ENCODE results near the gene CDH15. TPM values are rescaled to one million over a fixed set of nuclear protein-coding genes. Genes with fewer than 3 reads are reported as not detected.

CDH15 gene
- total and polyA plus RNA-seq, 11 donors, result 0.16 to 0.32 (median 0.18) TPM; not detected in 8

- ATAC-seq (no peak), DNase-seq (no peak)
- peaks cover 0 to 19% (median 12%) of the 10 kb centered on the region in 12 donors for H3K4me1 ChIP-seq
- H3K27me3 ChIP-seq, result peaks cover 4 to 59% (median 29%) of the 10 kb centered on the region in 9 donors
- 65 to 72% (median 69%) methylated on average over 7 to 18 of the region's 18 CpGs for WGBS, 4 donors
- no peak overlapping the region for H3K27ac ChIP-seq
- intact Hi-C loops (cut with DNase I), result loop anchor here (1.0 to 10.0 kb wide), 10 partner anchors 224 to 430 kb away; partner anchors contain the start of gene APRT (in 4 of the 10)
- no peak overlapping the region for H3K4me3 ChIP-seq
- no peaks in the 10 kb centered on the region for H3K9me3 ChIP-seq
- no peaks in the 10 kb centered on the region for H3K36me3 ChIP-seq
- TF ChIP-seq, protein P1, sequence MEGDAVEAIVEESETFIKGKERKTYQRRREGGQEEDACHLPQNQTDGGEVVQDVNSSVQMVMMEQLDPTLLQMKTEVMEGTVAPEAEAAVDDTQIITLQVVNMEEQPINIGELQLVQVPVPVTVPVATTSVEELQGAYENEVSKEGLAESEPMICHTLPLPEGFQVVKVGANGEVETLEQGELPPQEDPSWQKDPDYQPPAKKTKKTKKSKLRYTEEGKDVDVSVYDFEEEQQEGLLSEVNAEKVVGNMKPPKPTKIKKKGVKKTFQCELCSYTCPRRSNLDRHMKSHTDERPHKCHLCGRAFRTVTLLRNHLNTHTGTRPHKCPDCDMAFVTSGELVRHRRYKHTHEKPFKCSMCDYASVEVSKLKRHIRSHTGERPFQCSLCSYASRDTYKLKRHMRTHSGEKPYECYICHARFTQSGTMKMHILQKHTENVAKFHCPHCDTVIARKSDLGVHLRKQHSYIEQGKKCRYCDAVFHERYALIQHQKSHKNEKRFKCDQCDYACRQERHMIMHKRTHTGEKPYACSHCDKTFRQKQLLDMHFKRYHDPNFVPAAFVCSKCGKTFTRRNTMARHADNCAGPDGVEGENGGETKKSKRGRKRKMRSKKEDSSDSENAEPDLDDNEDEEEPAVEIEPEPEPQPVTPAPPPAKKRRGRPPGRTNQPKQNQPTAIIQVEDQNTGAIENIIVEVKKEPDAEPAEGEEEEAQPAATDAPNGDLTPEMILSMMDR (IDR thresholded peaks at IDR 0.05), result no peak
- TF ChIP-seq POLR2A (IDR thresholded peaks at IDR 0.05), result no peak
Observed at GRCh38 chr16:89166696-89167424, 4.7 kb upstream of the CDH15 start.

GRCh38 chr16:89167425-89167941, 4.1 kb upstream of the CDH15 start:
- DNase-seq (peak; percentile 82 to 92 (median 85)), ATAC-seq (peak; percentile 38 to 82 (median 70))
- no peak for TF ChIP-seq POLR2A (IDR thresholded peaks at IDR 0.05)
- TF ChIP-seq, protein P1 (IDR thresholded peaks at IDR 0.05), result peak; percentile 67 to 86 (median 76)
- peaks cover 0 to 20% (median 12%) of the 10 kb centered on the region in 12 donors for H3K4me1 ChIP-seq
- H3K9me3 ChIP-seq, result no peaks in the 10 kb centered on the region
- H3K27ac ChIP-seq, result no peak overlapping the region
- H3K27me3 ChIP-seq, result peaks cover 4 to 62% (median 29%) of the 10 kb centered on the region in 9 donors
- intact Hi-C loops (cut with DNase I), result loop anchor here (1.0 to 10.0 kb wide), 10 partner anchors 225 to 431 kb away; partner anchors contain the start of gene APRT (in 4 of the 10)
- no peaks in the 10 kb centered on the region for H3K36me3 ChIP-seq
- H3K4me3 ChIP-seq, result no peak overlapping the region
- WGBS, 4 donors, result 15 to 21% (median 17%) methylated on average over 14 to 18 of the region's 18 CpGs

DNA sequence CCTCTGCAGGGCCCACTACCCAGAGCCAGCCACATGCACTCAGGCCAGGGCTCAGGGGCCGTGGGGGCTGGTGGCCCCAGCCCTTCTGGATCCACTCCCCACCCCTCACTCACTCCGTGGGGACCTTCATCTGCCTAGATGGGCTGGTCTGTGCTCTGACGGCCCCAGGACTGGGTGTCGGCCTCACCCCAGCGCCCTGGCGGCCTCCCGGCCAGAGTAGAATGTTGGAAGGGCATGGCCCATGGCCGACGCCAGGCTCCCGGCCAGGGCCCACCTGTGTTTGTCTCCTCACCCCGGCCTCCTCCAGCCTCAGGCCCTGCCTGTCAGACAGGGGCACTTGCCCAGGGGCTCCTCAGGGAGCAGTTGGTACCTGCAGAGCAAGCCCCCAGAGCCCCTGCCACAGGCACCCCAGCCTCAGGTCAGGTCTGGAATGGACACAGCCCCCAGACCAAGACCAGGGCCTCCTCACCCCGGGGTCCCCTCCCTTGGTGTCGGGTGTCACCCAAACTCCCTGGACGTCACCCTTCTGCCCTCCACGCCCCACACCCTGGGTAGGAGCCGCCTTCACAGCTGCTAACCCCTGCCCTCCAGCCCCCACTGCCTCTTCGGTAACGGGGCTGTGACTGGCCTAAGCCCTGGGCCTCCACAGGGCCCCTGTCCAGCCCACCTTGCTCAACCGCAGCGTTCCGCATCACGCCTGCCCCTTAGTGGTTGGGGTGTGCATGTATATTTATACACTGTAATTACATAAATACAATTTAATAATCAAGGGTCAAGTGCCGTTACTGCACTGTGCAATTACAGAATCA, 3.0 kb upstream of the CDH15 start:
- Histone ChIP-seq H3K9me3 (no peaks in the 10 kb centered on the region), H3K36me3 (no peaks in the 10 kb centered on the region), H3K4me3 (no peak overlapping the region), H3K4me1 (peaks cover 0 to 20% (median 12%) of the 10 kb centered on the region in 12 donors), H3K27ac (no peak overlapping the region), H3K27me3 (peaks cover 4 to 62% (median 29%) of the 10 kb centered on the region in 9 donors)
- intact Hi-C loops (cut with DNase I), result loop anchor here (5.0 to 10.0 kb wide), 5 partner anchors 226 to 431 kb away; partner anchors contain the start of gene APRT (in 4 of the 10)
- no peak for TF ChIP-seq POLR2A (IDR thresholded peaks at IDR 0.05)
- TF ChIP-seq, protein P1 (IDR thresholded peaks at IDR 0.05), result no peak
- DNase-seq (no peak), ATAC-seq (no peak)
- WGBS, 4 donors, result 64 to 74% (median 71%) methylated on average over 12 to 23 of the region's 23 CpGs

All from heart left ventricle (tissue), 16 donors.